Effector CD4-positive, alpha-beta T cell (primary cell): ENCODE measurements around the gene DAZAP1.

Experiments used
- DNase-seq: peaks from one replicate; pipeline ENCODE4 v3.0.0-alpha.2; 2020

Gene DAZAP1

GRCh38 chr19:1460033-1460995, 52.9 kb downstream of the DAZAP1 start:
- no peak for DNase-seq

GRCh38 chr19:1461862-1462261, 54.5 kb downstream of the DAZAP1 start:
- DNase-seq: no peak

- DNase-seq: no peak
Observed at GRCh38 chr19:1465191-1466016, 58.0 kb downstream of the DAZAP1 start.

- no peak for DNase-seq
Observed at GRCh38 chr19:1466018-1466460, 58.7 kb downstream of the DAZAP1 start.

- DNase-seq: no peak
Observed at GRCh38 chr19:1466461-1467214, 59.3 kb downstream of the DAZAP1 start.

GRCh38 chr19:1467215-1467489, 59.8 kb downstream of the DAZAP1 start:
- no peak for DNase-seq

GRCh38 chr19:1467490-1468273, 60.3 kb downstream of the DAZAP1 start:
- no peak for DNase-seq

- DNase-seq: no peak
Observed at GRCh38 chr19:1468274-1468820, 61.0 kb downstream of the DAZAP1 start.

- DNase-seq: no peak
Observed at GRCh38 chr19:1468821-1469254, 61.5 kb downstream of the DAZAP1 start.

GRCh38 chr19:1469255-1470054, 62.1 kb downstream of the DAZAP1 start:
- DNase-seq: no peak

GRCh38 chr19:1470055-1470304, 62.6 kb downstream of the DAZAP1 start:
- DNase-seq: no peak

- peak; percentile 57 for DNase-seq
Observed at GRCh38 chr19:1470305-1471009, 63.1 kb downstream of the DAZAP1 start.

GRCh38 chr19:1471010-1471514, 63.7 kb downstream of the DAZAP1 start:
- DNase-seq: no peak

GRCh38 chr19:1471515-1472160, 64.3 kb downstream of the DAZAP1 start:
- DNase-seq: no peak

GRCh38 chr19:1472231-1473084, 65.1 kb downstream of the DAZAP1 start:
- DNase-seq: no peak

- no peak for DNase-seq
Observed at GRCh38 chr19:1473085-1473851, 65.9 kb downstream of the DAZAP1 start.

GRCh38 chr19:1474011-1474764, 66.8 kb downstream of the DAZAP1 start:
- DNase-seq: no peak
